Hippocampal formation (tissue), 2 donors: ENCODE measurements around the gene SLC41A2.

Experiments
- DNase-seq, 2 donors: peaks; one replicate each; lab custom pipeline; 2025; lab: John Stamatoyannopoulos, UW

The SLC41A2 gene

GRCh38 chr12:104930388-104931326 lies 27.4 kb downstream of the SLC41A2 start:
- DNase-seq = no peak

DNA sequence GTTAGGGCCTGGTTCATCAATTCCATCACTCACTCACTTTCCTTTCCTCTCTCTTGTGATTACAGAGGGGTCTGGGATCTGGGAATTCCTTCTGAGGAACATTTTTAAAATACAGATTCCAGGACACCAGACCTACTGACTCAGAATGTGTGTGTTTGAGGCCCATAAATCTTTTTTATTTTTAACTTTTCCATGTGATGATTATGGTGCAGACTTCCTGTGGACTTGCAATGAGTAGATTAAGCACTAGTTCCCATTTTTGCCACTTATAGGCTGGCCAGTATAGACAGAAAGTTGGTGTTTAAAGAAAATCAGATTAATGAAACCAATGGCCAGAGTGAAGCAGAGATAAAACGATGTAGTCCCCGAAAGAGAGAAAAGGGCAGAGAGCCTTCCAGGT lies 28.1 kb downstream of the SLC41A2 start:
- DNase-seq = no peak

- no peak for DNase-seq
Observed at GRCh38 chr12:104929368-104929767, 28.7 kb downstream of the SLC41A2 start.

- DNase-seq = no peak
Observed at GRCh38 chr12:104928036-104928745, 29.9 kb downstream of the SLC41A2 start.

DNA sequence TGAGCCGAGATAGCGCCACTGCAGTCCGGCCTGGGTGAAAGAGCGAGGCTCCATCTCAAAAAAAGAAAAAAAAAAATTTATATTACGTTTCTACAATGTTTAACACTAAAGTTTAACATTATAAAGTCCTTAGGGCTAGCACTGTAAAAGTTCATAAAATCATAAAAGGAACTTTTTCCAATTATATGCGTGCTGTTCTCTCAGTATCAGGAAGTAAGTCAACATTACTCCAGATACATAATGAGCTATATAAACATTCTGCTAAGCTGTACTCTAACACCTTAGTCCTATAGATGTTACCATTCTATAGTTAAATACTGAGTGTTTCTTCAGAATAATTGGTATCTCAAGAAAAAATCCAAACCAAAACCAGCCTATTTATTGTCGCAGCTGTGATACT lies 32.6 kb downstream of the SLC41A2 start:
- DNase-seq = no peak

GRCh38 chr12:104921340-104921739 lies 36.8 kb downstream of the SLC41A2 start:
- DNase-seq = no peak

DNA sequence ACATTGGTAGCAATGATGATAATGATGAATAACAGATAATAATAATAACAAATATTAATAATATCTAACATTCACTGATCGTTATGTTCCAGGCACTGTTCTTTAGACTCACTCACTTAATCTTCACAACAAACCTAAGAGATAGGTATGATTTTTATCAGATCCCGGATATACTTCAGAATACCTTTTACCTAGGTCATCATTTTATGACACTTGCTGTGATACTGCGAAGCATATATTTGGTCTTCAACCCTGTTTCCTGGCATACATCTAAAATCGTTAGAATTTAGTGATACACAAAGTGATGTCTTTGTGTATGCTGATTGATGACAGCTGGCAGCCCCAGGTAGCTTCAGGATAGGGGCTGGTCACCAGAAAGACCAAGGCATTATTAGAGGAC lies 46.1 kb downstream of the SLC41A2 start:
- no peak for DNase-seq

GRCh38 chr12:104910196-104910840 lies 47.8 kb downstream of the SLC41A2 start:
- no peak for DNase-seq

GRCh38 chr12:104909761-104910160 lies 48.3 kb downstream of the SLC41A2 start:
- DNase-seq = no peak
